T-cell (primary cell): Measurements from ENCODE around the gene RPA1. TPM values are rescaled to one million over a fixed set of nuclear protein-coding genes. Genes with fewer than 3 reads are reported as not detected.

Experiments
- ATAC-seq, 4 experiments: fragments of 200-7000 bp in 3 of 4; fragments of 150-1000 bp in 1 of 4; cut with Tn5 transposase; replicated peaks in 1 of 4; 1 replicate in 3 of 4; 2 replicates in 1 of 4; pipeline ENCODE4 v1.10.0; 2021; ENCODE audit warnings: moderate library complexity in 3 of 4, mild to moderate bottlenecking in 2 of 4, moderate number of reproducible peaks in 1 of 4
- CTCF ChIA-PET, 2 donors: fragments of 300-600 bp; sonication (Branson Sonifier 250); formaldehyde crosslinking; loops; one replicate each; lab custom pipeline; 2022; ENCODE audit warnings: antibody characterized with exemption in 2 of 2; lab: Charles Lee
- POLR2A ChIA-PET, 2 donors: fragments of 300-600 bp; sonication (Branson Sonifier 250); formaldehyde crosslinking; loops; one replicate each; lab custom pipeline; 2022; ENCODE audit warnings: antibody characterized with exemption in 2 of 2; lab: Charles Lee
- DNase-seq, 35 experiments: peaks; one replicate each; pipeline versions ENCODE4 v3.0.0 to v3.0.0-alpha.2; 2013 to 2023
- H3K27ac ChIP-seq: one replicate; pipeline ENCODE4 v1.5.1; 2013; ENCODE audit warnings: low read length
- H3K27me3 ChIP-seq, 2 experiments: replicated peaks in 1 of 2; 1 replicate in 1 of 2; 2 replicates in 1 of 2; pipeline versions ENCODE4 v1.6.1 to v1.7.0; 2013; ENCODE audit warnings: low read length in 1 of 2, mixed read lengths in 1 of 2; ENCODE audit not compliant: control insufficient read depth in 2 of 2, insufficient read depth in 2 of 2; ENCODE audit errors: extremely low read depth in 1 of 2
- H3K36me3 ChIP-seq, 2 donors: 1 replicate in 1 of 2; 2 replicates in 1 of 2; pipeline versions ENCODE4 v1.6.1 to v1.7.0; 2013; ENCODE audit warnings: low read length in 1 of 2; ENCODE audit not compliant: control insufficient read depth in 2 of 2, insufficient read depth in 1 of 2; ENCODE audit errors: extremely low read depth in 1 of 2
- H3K4me1 ChIP-seq, 2 experiments: 1 replicate in 1 of 2; 2 replicates in 1 of 2; pipeline versions ENCODE4 v1.6.1 to v1.7.0; 2013; ENCODE audit warnings: low read length in 2 of 2, mixed read lengths in 1 of 2; ENCODE audit not compliant: insufficient read depth in 2 of 2, control insufficient read depth in 1 of 2; ENCODE audit errors: extremely low read depth in 1 of 2
- H3K4me3 ChIP-seq, 2 donors: 1 replicate in 1 of 2; 2 replicates in 1 of 2; pipeline versions ENCODE4 v1.5.1 to v1.7.0; 2013; ENCODE audit warnings: mild to moderate bottlenecking in 2 of 2, low read length in 1 of 2, moderate library complexity in 1 of 2; ENCODE audit not compliant: control insufficient read depth in 1 of 2; ENCODE audit errors: extremely low read depth in 1 of 2
- H3K9me3 ChIP-seq: 2 replicates; pipeline ENCODE4 v1.7.0; 2013
- H3K27ac Mint-ChIP-seq, 2 donors: one replicate each; pipeline ENCODE4 v1.8.0; 2020 to 2021; ENCODE audit warnings: mild to moderate bottlenecking in 2 of 2, mixed read lengths in 2 of 2
- H3K27me3 Mint-ChIP-seq, 2 donors: one replicate each; pipeline ENCODE4 v1.8.0; 2021 to 2022; ENCODE audit warnings: mixed read lengths in 2 of 2
- H3K36me3 Mint-ChIP-seq: one replicate; pipeline ENCODE4 v1.8.0; 2021; ENCODE audit warnings: mixed read lengths
- H3K4me1 Mint-ChIP-seq, 3 donors: one replicate each; pipeline ENCODE4 v1.8.0; 2020 to 2022; ENCODE audit warnings: mixed read lengths in 3 of 3, mild to moderate bottlenecking in 1 of 3
- H3K4me3 Mint-ChIP-seq, 3 donors: one replicate each; pipeline ENCODE4 v1.8.0; 2020 to 2022; ENCODE audit warnings: mild to moderate bottlenecking in 3 of 3, mixed read lengths in 3 of 3, moderate library complexity in 3 of 3
- H3K9me3 Mint-ChIP-seq, 3 donors: one replicate each; pipeline ENCODE4 v1.8.0; 2020 to 2022; ENCODE audit warnings: mixed read lengths in 3 of 3
- WGBS: methylation state at CpG from one replicate; pipeline ENCODE4 v1.1.5; 2013; ENCODE audit warnings: missing lambda C conversion rate; ENCODE audit not compliant: insufficient coverage; 5-methylcytosine and 5-hydroxymethylcytosine counted together
- total RNA-seq, 35 experiments: library from RNA in 6 of 35; stranded (reverse) in 6 of 35; fragments of 120-200 nt in 1 of 35; gene quantifications; one replicate each; pipeline versions ENCODE4 v1.2.1 to v1.2.4 and lab custom pipeline; 2013 to 2026

Gene RPA1
- total RNA-seq, 5 donors from 2014 or later (not counting 1 experiment from before 2014, with no cell fraction given) = 78.9 to 124 (median 107) TPM

GRCh38 chr17:1915889-1916288, 86.1 kb downstream of the RPA1 start:
- Mint-ChIP-seq H3K27ac (no peak overlapping the region), H3K9me3 (no peaks in the 10 kb centered on the region), H3K4me1 (no peaks in the 10 kb centered on the region), H3K36me3 (no peaks in the 10 kb centered on the region), H3K4me3 (no peak overlapping the region), H3K27me3 (peaks cover 13 to 26% of the 10 kb centered on the region in 2 donors)
- no peaks in the 10 kb centered on the region for H3K4me1 ChIP-seq
- no peak for DNase-seq
- H3K36me3 ChIP-seq = no peaks in the 10 kb centered on the region
- no peak overlapping the region for H3K27ac ChIP-seq
- H3K4me3 ChIP-seq = no peak overlapping the region
- ATAC-seq = no peak
- H3K9me3 ChIP-seq = no peaks in the 10 kb centered on the region
- H3K27me3 ChIP-seq = peaks cover 0 to 49% of the 10 kb centered on the region in 2 experiments
- 30% methylated on average over 7 of the region's 12 CpGs for WGBS
- CTCF ChIA-PET = interaction anchor here in 1 of 2 donors (0.7 kb wide), 1 partner anchor 312 kb away, joined by 3 read pairs; no protein-coding TSS in a partner anchor
- POLR2A ChIA-PET = no interaction called here

DNA sequence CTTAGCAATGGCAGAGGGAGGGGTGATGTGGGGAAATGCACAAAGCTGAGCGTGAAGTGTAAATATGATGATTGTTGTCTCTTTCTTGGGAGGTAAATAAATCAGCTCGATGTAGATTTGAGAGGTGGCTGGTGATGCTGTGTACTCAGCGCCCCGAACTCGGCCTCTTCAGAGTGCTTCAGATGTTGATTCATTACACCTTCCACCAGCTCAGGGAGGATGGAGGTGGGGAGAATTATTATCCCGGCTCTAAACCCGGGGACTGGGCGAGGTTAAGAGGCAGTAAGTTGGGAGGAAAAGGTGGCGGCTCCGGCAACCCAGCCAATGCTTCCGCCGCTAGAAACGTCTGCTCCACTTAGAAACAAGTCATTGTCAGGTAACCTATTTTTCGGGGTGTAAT, 86.5 kb downstream of the RPA1 start:
- Mint-ChIP-seq H3K27me3 (peaks cover 13 to 24% of the 10 kb centered on the region in 2 donors), H3K9me3 (no peaks in the 10 kb centered on the region), H3K4me1 (no peaks in the 10 kb centered on the region), H3K27ac (no peak overlapping the region), H3K36me3 (no peaks in the 10 kb centered on the region), H3K4me3 (no peak overlapping the region)
- 88% methylated on average over 8 of the region's 14 CpGs for WGBS
- ChIA-PET POLR2A (interaction anchor here in 1 of 2 donors (0.6 kb wide), 1 partner anchor 432 kb away, joined by 3 read pairs; no protein-coding TSS in a partner anchor), CTCF (interaction anchor here in 1 of 2 donors (0.7 kb wide), 1 partner anchor 312 kb away, joined by 3 read pairs; no protein-coding TSS in a partner anchor)
- Histone ChIP-seq H3K4me1 (no peaks in the 10 kb centered on the region), H3K27ac (no peak overlapping the region), H3K4me3 (no peak overlapping the region), H3K36me3 (no peaks in the 10 kb centered on the region), H3K27me3 (peaks cover 0 to 45% of the 10 kb centered on the region in 2 experiments), H3K9me3 (no peaks in the 10 kb centered on the region)
- ATAC-seq = no peak
- no peak for DNase-seq

- Histone ChIP-seq H3K27ac (no peak overlapping the region), H3K9me3 (no peaks in the 10 kb centered on the region), H3K27me3 (peaks cover 0 to 39% of the 10 kb centered on the region in 2 experiments), H3K4me3 (no peak overlapping the region), H3K36me3 (no peaks in the 10 kb centered on the region), H3K4me1 (no peaks in the 10 kb centered on the region)
- Mint-ChIP-seq H3K36me3 (no peaks in the 10 kb centered on the region), H3K9me3 (no peaks in the 10 kb centered on the region), H3K27me3 (peaks cover 6 to 16% of the 10 kb centered on the region in 2 donors), H3K4me1 (no peaks in the 10 kb centered on the region), H3K27ac (no peak overlapping the region), H3K4me3 (no peak overlapping the region)
- ChIA-PET POLR2A (no interaction called here), CTCF (no interaction called here)
- DNase-seq (no peak), ATAC-seq (no peak)
- 86% methylated on average over 14 of the region's 29 CpGs for WGBS
These were observed 87.3 kb downstream of the RPA1 start for GRCh38 chr17:1916963-1917715.

GRCh38 chr17:1918346-1919162, 88.7 kb downstream of the RPA1 start:
- H3K36me3 ChIP-seq = no peaks in the 10 kb centered on the region
- H3K36me3 Mint-ChIP-seq = no peaks in the 10 kb centered on the region
- H3K9me3 ChIP-seq = no peaks in the 10 kb centered on the region
- no peak overlapping the region for H3K27ac Mint-ChIP-seq
- no peaks in the 10 kb centered on the region for H3K4me1 Mint-ChIP-seq
- ChIA-PET CTCF (no interaction called here), POLR2A (interaction anchor here in 1 of 2 donors (0.6 kb wide), 1 partner anchor 129 kb away, joined by 3 read pairs; no protein-coding TSS in a partner anchor)
- no peaks in the 10 kb centered on the region for H3K4me1 ChIP-seq
- 89% methylated on average over 28 of the region's 29 CpGs for WGBS
- H3K4me3 Mint-ChIP-seq = no peak overlapping the region
- H3K27ac ChIP-seq = no peak overlapping the region
- no peaks in the 10 kb centered on the region for H3K9me3 Mint-ChIP-seq
- H3K4me3 ChIP-seq = no peak overlapping the region
- peaks cover 0 to 27% of the 10 kb centered on the region in 2 experiments for H3K27me3 ChIP-seq
- ATAC-seq (no peak), DNase-seq (no peak)
- peaks cover 2 to 4% of the 10 kb centered on the region in 2 donors for H3K27me3 Mint-ChIP-seq

DNA sequence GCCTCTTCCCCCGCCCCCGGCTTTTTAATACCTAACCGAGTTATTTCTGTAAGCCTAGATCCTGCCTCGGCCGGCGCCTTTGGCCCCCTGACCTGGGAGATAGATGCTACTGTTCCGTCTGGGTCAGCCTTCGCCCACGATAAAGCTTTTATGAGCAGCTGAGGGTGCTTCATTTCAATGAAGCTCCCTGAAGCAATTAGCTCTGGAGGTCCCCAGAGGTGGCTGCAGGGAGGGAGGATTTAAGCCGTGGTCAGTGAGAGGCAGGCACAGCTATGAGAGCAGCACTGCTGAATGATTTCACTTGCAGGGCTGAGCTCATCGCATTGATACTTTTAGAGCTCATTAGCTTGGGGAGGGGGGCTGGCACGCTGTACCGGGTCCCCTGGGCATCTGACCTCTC, 89.4 kb downstream of the RPA1 start:
- no peaks in the 10 kb centered on the region for H3K9me3 Mint-ChIP-seq
- ChIA-PET POLR2A (no interaction called here), CTCF (no interaction called here)
- H3K4me3 ChIP-seq = no peak overlapping the region
- H3K4me1 Mint-ChIP-seq = no peaks in the 10 kb centered on the region
- H3K36me3 Mint-ChIP-seq = no peaks in the 10 kb centered on the region
- H3K27ac Mint-ChIP-seq = no peak overlapping the region
- H3K9me3 ChIP-seq = no peaks in the 10 kb centered on the region
- H3K27ac ChIP-seq = no peak overlapping the region
- no peak overlapping the region for H3K4me3 Mint-ChIP-seq
- peaks cover 0 to 21% of the 10 kb centered on the region in 2 experiments for H3K27me3 ChIP-seq
- no peaks in the 10 kb centered on the region for H3K4me1 ChIP-seq
- DNase-seq = no peak
- WGBS = 88% methylated on average over 10 of the region's 13 CpGs
- no peak for ATAC-seq
- peaks cover 2 to 4% of the 10 kb centered on the region in 2 donors for H3K27me3 Mint-ChIP-seq
- H3K36me3 ChIP-seq = no peaks in the 10 kb centered on the region

GRCh38 chr17:1920948-1921351, 91.1 kb downstream of the RPA1 start:
- H3K36me3 Mint-ChIP-seq = no peaks in the 10 kb centered on the region
- H3K27me3 Mint-ChIP-seq = peaks cover 0 to 2% of the 10 kb centered on the region in 2 donors
- ChIA-PET POLR2A (no interaction called here), CTCF (no interaction called here)
- no peak overlapping the region for H3K4me3 ChIP-seq
- H3K27ac ChIP-seq = no peak overlapping the region
- no peaks in the 10 kb centered on the region for H3K9me3 ChIP-seq
- 94% methylated on average over 13 of the region's 19 CpGs for WGBS
- no peak for ATAC-seq
- H3K36me3 ChIP-seq = no peaks in the 10 kb centered on the region
- H3K27me3 ChIP-seq = peaks cover 0 to 10% of the 10 kb centered on the region in 2 experiments
- no peaks in the 10 kb centered on the region for H3K4me1 ChIP-seq
- DNase-seq = no peak
- H3K9me3 Mint-ChIP-seq = no peaks in the 10 kb centered on the region
- H3K27ac Mint-ChIP-seq = no peak overlapping the region
- H3K4me1 Mint-ChIP-seq = no peaks in the 10 kb centered on the region
- H3K4me3 Mint-ChIP-seq = no peak overlapping the region
